Ureter (tissue), 1 donor: Measurements from ENCODE around the gene ARSB. TPM values are rescaled to one million over a fixed set of nuclear protein-coding genes. Genes with fewer than 3 reads are reported as not detected.
"Not testable (repeated sequence)": the region's sequence is repeated elsewhere in the genome, so short reads cannot be mapped to it uniquely, and the experiment has no call there.

Experiments
- DNase-seq: peaks from one replicate; pipeline ENCODE4 v3.0.0-alpha.2; 2020; ENCODE audit warnings: low spot score
- total RNA-seq: library from RNA; stranded (reverse); gene quantifications from one replicate; pipeline ENCODE4 v1.2.4, GENCODE V29; 2023
- donor health status: DM: yes; HTN: yes; CAD: no.

Gene ARSB
- total RNA-seq, 1 donor from 2014 or later: 9.9 TPM

- DNase-seq: no peak
Measured at GRCh38 chr5:78751872-78752271, 233.2 kb downstream of the ARSB start.

GRCh38 chr5:78750281-78750680 is 234.8 kb downstream of the ARSB start:
- DNase-seq: no peak

GRCh38 chr5:78747705-78748359 is 237.3 kb downstream of the ARSB start:
- DNase-seq: no peak

DNA sequence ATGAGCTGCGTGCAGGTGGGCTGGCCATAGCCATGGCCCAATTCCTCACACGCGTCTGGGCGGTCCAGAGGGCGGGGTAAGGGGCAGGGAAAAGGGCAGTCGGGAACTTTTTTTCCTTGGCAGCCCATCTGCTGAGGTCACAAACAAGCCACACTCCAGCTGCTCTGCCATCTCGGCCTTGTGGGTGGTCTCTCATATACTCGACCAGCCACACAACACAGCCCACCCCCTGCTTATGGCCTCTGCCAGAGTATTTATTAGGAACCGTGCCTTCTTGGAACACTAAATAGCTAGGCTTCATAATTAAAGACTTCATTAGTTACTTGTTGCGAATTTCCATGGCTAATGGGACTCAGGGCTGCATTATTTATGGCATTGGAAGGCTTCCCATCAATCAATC is 238.1 kb downstream of the ARSB start:
- DNase-seq: no peak

DNA sequence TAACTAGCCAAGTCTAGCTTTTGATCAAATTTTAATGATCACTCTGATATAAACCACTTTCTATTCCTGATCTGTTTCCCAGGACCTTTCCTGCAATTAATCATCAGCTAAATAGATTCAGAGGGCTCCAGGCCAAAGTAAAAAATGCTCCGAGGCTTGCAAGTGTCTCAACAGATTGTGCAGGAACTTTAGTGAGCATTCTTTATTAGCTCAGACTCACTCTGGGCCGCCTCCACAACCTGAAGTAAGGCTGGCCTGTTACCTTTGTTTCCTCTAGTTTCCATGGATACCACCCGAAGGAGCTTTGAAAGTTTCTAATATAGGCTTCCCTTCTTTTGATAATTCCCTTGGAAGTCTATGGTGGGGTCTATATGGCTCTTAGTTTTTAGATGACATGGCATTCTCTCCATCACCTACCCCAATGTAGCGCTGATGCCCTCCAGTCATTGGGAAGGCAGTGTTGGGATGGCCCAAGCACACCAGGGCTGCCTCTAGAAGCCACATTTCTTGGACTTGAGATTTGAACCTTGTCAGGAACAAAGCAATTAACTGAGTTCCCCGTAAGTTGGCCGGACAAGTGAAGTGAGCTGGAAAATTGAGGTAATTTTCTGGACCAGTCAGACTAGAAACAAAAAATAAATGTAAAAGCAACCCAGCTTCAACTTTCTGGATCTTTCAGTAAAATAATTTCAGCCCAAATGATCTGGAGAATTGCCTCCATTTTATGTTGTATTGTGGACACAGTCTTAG is 238.9 kb downstream of the ARSB start:
- no peak for DNase-seq

GRCh38 chr5:78744951-78745534 is 240.1 kb downstream of the ARSB start:
- no peak for DNase-seq

- DNase-seq: no peak
Measured at GRCh38 chr5:78741019-78741418, 244.1 kb downstream of the ARSB start.

DNA sequence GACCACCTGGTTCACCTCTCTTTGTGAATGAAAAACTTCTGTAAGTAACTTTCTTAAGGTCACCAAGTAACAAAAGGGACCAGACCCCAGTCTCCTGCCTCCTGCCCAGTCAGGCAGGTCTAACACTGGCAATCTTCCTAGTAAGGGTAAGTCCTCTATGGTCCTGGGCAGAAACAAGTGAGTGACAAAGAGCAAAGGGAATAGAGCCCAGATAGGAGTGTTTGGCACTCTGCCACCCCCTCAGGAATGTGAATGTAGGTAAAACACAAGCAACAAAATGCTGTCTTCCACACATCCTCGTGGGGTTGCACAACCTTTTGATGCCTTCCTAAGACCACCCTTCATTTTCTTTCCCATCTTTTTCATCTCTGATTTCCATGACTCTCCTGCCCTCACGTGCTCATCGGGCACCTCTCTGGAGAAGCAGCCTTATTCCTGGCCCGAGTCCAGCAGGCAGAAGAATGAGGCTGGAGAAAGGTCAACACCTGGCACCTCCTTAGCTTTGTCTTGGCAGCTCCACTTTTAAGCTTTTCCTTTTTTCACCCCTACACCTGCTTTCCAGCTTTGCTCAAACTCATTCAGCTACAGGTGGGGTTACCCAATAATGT is 246.3 kb downstream of the ARSB start:
- DNase-seq: no peak

DNA sequence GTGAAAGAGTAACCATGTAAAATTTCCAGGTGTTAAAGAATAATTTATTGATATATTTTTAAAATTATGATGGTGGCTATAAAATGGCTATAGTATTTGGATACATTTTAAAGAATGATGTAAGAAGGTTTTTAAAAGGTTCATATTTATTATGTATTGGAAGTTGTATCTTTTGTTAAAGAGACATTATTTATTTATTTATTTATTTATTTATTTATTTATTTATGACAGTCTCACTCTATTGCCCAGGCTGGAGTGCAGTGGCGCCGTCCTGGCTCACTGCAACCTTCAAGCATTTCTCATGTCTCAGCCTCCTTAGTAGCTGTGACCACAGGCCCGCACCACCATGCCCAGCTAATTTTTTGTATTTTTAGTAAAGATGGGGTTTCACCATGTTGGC is 247.0 kb downstream of the ARSB start:
- no peak for DNase-seq

DNA sequence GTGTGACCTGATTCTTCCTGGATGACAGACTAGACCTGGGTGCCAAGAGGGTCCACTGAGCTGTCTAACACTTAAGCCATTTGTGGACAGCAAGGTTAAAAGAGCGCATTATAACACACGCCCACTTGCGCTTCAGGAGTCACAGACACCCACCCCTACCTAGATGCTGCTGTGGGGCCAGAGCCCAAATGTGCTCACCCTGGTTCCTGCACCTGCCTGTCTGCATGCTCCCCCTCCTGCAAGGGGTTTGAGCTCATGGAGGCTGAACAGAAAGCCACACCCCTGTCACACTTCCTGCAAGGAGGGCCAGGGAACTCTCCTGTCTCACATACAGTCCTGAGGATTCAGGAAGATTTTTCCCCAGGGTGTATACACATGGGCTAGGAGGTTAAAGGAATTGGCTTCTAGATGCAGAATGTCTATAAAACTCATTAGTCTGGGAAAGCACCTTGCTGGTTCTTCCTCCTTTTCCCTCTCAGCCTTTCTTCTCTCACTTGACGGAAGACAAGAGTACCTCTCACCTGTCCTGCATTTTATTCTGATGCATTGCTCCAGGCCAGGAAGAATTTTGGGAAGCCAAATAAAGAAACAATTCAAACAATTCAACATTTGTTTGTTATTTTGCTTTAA is 249.2 kb downstream of the ARSB start:
- no peak for DNase-seq

DNA sequence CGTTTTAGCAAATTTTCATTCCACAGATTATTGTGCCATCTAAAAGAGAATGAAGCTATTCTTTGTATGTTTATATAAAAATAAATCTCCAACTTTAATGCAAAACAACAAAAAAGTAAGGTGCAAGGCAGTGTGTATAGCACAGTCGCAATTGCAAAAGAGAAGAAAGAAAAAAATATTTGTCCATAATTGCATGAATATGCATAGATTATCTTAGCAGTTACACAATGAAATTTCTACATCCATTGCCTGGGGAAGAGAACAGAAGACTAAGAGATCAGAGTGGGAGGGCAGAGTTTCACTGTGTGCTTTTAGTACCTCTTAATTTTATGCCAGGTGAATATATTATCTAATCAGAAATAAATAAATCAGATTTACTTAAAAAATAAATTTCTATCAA is 250.2 kb downstream of the ARSB start:
- DNase-seq: no peak

DNA sequence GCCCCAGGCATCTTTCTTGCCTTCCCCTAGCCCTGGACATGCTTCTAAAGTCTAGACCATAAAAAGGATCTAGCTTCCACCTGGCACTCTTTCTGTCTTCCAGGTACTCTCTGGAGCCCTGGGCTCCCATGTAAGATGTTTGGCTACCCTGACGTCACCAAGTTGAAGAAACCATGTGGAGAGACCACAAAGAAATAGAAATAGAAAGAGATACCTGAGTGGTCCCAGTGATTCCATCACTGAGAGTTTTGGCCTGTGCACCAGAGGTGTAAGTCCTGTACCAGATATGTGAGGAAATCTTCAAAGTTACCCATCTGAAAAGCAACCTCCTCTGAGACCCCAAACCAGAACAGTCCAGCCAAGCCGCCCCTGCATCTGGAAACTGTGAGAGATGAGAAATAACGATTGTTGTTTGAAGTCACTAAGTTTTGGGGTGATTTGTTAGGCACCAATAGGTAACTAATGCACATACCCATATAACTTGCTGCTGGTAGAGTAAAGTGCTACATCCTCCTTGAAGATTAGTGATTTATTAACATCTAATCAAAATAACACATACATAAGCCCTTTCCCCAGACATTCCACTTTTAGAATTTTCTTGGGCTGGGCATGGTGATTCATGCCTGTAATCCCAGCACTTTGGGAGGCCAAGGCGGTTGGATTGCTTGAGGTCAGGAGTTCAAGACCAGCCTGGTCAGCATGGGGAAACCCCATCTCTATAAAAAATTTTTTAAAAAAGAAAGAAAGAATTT is 250.8 kb downstream of the ARSB start:
- DNase-seq: no peak

- DNase-seq: not testable (repeated sequence)
Measured at GRCh38 chr5:78732721-78733120, 252.4 kb downstream of the ARSB start.

GRCh38 chr5:78731884-78732283 is 253.2 kb downstream of the ARSB start:
- DNase-seq: no peak

GRCh38 chr5:78730300-78731094 is 254.6 kb downstream of the ARSB start:
- DNase-seq: no peak

GRCh38 chr5:78727786-78728761 is 257.0 kb downstream of the ARSB start:
- DNase-seq: no peak
